DND-41 (cell line): Measurements from ENCODE around the gene SP100.

Experiments
- EZH2 ChIP-seq: IDR thresholded peaks from 3 replicates; pipeline ENCODE4 v1.6.1; 2012; ENCODE audit warnings: borderline replicate concordance, low read depth, mild to moderate bottlenecking, moderate library complexity, low read length, inconsistent platforms; ENCODE audit not compliant: severe bottlenecking
- TF ChIP-seq, protein P1 (sequence below): IDR thresholded peaks from 2 replicates; pipeline ENCODE4 v1.5.1; 2012; ENCODE audit warnings: borderline replicate concordance, low read length, moderate library complexity, mild to moderate bottlenecking; ENCODE audit not compliant: poor library complexity, severe bottlenecking; ENCODE audit errors: extremely low read depth

DNA sequence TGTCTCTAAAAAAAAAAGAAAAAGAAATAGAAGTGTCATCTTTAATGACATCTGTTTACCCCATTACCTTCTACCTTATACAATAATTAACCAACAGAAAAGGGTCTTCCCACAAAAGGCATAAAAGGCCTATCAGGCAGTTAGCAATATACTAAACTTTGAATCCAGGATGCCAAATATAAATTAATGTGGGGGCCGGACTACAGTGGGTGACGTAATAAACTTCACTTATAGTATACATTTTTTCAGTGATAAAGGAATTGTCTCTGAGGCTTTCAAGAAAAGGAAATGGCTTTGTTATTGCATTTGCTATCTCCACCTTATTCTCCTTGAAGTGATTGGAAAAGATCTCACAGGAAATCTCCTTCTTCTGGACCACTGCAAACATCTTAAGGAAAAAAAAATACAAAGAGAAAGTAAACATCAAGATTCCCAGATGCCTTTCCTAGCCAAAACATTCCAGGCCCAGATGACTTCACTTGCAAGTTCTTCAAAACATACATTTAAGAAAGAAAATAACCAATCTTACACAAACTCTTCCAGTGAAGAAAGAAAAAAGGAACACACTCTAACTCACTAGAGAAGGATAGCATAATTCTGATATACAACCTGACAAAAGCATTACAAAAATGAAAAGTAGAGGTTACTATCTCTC lies 170.5 kb downstream of the SP100 start:
- TF ChIP-seq, protein P1, sequence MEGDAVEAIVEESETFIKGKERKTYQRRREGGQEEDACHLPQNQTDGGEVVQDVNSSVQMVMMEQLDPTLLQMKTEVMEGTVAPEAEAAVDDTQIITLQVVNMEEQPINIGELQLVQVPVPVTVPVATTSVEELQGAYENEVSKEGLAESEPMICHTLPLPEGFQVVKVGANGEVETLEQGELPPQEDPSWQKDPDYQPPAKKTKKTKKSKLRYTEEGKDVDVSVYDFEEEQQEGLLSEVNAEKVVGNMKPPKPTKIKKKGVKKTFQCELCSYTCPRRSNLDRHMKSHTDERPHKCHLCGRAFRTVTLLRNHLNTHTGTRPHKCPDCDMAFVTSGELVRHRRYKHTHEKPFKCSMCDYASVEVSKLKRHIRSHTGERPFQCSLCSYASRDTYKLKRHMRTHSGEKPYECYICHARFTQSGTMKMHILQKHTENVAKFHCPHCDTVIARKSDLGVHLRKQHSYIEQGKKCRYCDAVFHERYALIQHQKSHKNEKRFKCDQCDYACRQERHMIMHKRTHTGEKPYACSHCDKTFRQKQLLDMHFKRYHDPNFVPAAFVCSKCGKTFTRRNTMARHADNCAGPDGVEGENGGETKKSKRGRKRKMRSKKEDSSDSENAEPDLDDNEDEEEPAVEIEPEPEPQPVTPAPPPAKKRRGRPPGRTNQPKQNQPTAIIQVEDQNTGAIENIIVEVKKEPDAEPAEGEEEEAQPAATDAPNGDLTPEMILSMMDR = no peak
- no peak for TF ChIP-seq EZH2
